ENCODE results near the gene RBBP4.
"Not testable (repeated sequence)": the region's sequence is repeated elsewhere in the genome, so short reads cannot be mapped to it uniquely, and the experiment has no call there.

The RBBP4 gene

GRCh38 chr1:32696041-32696440, 45.0 kb downstream of the RBBP4 start:
- no peaks in the 10 kb centered on the region for H4K20me1 ChIP-seq (ENCODE audit: insufficient read depth, low read length, poor library complexity, severe bottlenecking)
- H2AFZ ChIP-seq (ENCODE audit: low read length), result no peak overlapping the region
- H3K9ac ChIP-seq (ENCODE audit: low read depth, low read length, poor library complexity, severe bottlenecking), result no peak overlapping the region
- no peaks in the 10 kb centered on the region for H3K4me1 ChIP-seq (ENCODE audit: insufficient read depth, low read length, poor library complexity, severe bottlenecking)
- TF ChIP-seq, protein P1, sequence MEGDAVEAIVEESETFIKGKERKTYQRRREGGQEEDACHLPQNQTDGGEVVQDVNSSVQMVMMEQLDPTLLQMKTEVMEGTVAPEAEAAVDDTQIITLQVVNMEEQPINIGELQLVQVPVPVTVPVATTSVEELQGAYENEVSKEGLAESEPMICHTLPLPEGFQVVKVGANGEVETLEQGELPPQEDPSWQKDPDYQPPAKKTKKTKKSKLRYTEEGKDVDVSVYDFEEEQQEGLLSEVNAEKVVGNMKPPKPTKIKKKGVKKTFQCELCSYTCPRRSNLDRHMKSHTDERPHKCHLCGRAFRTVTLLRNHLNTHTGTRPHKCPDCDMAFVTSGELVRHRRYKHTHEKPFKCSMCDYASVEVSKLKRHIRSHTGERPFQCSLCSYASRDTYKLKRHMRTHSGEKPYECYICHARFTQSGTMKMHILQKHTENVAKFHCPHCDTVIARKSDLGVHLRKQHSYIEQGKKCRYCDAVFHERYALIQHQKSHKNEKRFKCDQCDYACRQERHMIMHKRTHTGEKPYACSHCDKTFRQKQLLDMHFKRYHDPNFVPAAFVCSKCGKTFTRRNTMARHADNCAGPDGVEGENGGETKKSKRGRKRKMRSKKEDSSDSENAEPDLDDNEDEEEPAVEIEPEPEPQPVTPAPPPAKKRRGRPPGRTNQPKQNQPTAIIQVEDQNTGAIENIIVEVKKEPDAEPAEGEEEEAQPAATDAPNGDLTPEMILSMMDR (conservative IDR thresholded peaks at IDR 0.05; ENCODE audit: low read length), result no peak
- TF ChIP-seq EZH2phosphoT487 (IDR thresholded peaks at IDR 0.05; ENCODE audit: borderline replicate concordance), result no peak
- H3K27me3 ChIP-seq (ENCODE audit: insufficient read depth, low read length, poor library complexity, severe bottlenecking), result no peaks in the 10 kb centered on the region
- no peaks in the 10 kb centered on the region for H3K36me3 ChIP-seq (ENCODE audit: insufficient read depth, low read length)
- H3K9me2 ChIP-seq (replicated peaks; ENCODE audit: low read depth, low read length), result no peaks in the 10 kb centered on the region
- H3K4me2 ChIP-seq (ENCODE audit: low read depth, low read length, poor library complexity, severe bottlenecking), result no peak overlapping the region
- no peaks in the 10 kb centered on the region for H3K9me3 ChIP-seq (ENCODE audit: insufficient read depth, low read depth, low read length)
- H3F3A ChIP-seq (ENCODE audit: low read depth), result no peaks in the 10 kb centered on the region
- H3K79me2 ChIP-seq (ENCODE audit: insufficient read depth, low read length), result no peaks in the 10 kb centered on the region
- no peak overlapping the region for H3K4me3 ChIP-seq (ENCODE audit: low read length, poor library complexity, severe bottlenecking)

DNA sequence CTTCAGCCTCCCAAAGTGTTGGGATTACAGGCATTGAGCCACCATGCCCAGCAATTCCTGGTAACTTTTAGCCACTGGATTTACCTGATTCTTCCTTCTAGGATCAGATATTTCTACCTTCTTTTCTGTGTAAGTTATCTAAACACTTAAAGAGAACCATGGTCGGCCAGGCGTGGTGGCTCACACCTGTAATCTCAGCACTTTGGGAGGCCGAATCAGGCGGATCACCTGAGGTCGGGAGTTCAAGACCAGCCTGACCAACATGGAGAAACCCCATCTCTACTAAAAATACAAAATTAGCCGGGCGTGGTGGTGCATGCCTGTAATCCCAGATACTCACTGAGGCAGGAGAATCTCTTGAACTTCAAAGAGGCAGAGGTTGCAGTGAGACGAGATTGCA, 46.0 kb downstream of the RBBP4 start:
- H3K4me3 ChIP-seq (ENCODE audit: low read length, poor library complexity, severe bottlenecking); H4K20me1 ChIP-seq (ENCODE audit: insufficient read depth, low read length, poor library complexity, severe bottlenecking); H2AFZ ChIP-seq (ENCODE audit: low read length); H3K27me3 ChIP-seq (ENCODE audit: insufficient read depth, low read length, poor library complexity, severe bottlenecking); H3K9me2 ChIP-seq (replicated peaks; ENCODE audit: low read depth, low read length); H3K4me1 ChIP-seq (ENCODE audit: insufficient read depth, low read length, poor library complexity, severe bottlenecking); H3K36me3 ChIP-seq (ENCODE audit: insufficient read depth, low read length); H3K4me2 ChIP-seq (ENCODE audit: low read depth, low read length, poor library complexity, severe bottlenecking); H3F3A ChIP-seq (ENCODE audit: low read depth); H3K9me3 ChIP-seq (ENCODE audit: insufficient read depth, low read depth, low read length); H3K9ac ChIP-seq (ENCODE audit: low read depth, low read length, poor library complexity, severe bottlenecking); H3K79me2 ChIP-seq (ENCODE audit: insufficient read depth, low read length): not testable (repeated sequence)

GRCh38 chr1:32701421-32701911, 50.5 kb downstream of the RBBP4 start:
- no peaks in the 10 kb centered on the region for H3K9me2 ChIP-seq (replicated peaks; ENCODE audit: low read depth, low read length)
- H4K20me1 ChIP-seq (ENCODE audit: insufficient read depth, low read length, poor library complexity, severe bottlenecking), result no peaks in the 10 kb centered on the region
- H3K27me3 ChIP-seq (ENCODE audit: insufficient read depth, low read length, poor library complexity, severe bottlenecking), result no peaks in the 10 kb centered on the region
- H3F3A ChIP-seq (ENCODE audit: low read depth), result no peaks in the 10 kb centered on the region
- H3K36me3 ChIP-seq (ENCODE audit: insufficient read depth, low read length), result no peaks in the 10 kb centered on the region
- H3K79me2 ChIP-seq (ENCODE audit: insufficient read depth, low read length), result no peaks in the 10 kb centered on the region
- no peak overlapping the region for H3K4me2 ChIP-seq (ENCODE audit: low read depth, low read length, poor library complexity, severe bottlenecking)
- TF ChIP-seq, protein P1 (conservative IDR thresholded peaks at IDR 0.05; ENCODE audit: low read length), result no peak
- no peak for TF ChIP-seq EZH2phosphoT487 (IDR thresholded peaks at IDR 0.05; ENCODE audit: borderline replicate concordance)
- H3K9me3 ChIP-seq (ENCODE audit: insufficient read depth, low read depth, low read length), result no peaks in the 10 kb centered on the region
- no peaks in the 10 kb centered on the region for H3K4me1 ChIP-seq (ENCODE audit: insufficient read depth, low read length, poor library complexity, severe bottlenecking)
- H2AFZ ChIP-seq (ENCODE audit: low read length), result no peak overlapping the region
- no peak overlapping the region for H3K9ac ChIP-seq (ENCODE audit: low read depth, low read length, poor library complexity, severe bottlenecking)
- no peak overlapping the region for H3K4me3 ChIP-seq (ENCODE audit: low read length, poor library complexity, severe bottlenecking)

GRCh38 chr1:32701951-32702598, 51.1 kb downstream of the RBBP4 start:
- no peaks in the 10 kb centered on the region for H4K20me1 ChIP-seq (ENCODE audit: insufficient read depth, low read length, poor library complexity, severe bottlenecking)
- H3K4me2 ChIP-seq (ENCODE audit: low read depth, low read length, poor library complexity, severe bottlenecking), result no peak overlapping the region
- no peaks in the 10 kb centered on the region for H3K4me1 ChIP-seq (ENCODE audit: insufficient read depth, low read length, poor library complexity, severe bottlenecking)
- H3K79me2 ChIP-seq (ENCODE audit: insufficient read depth, low read length), result no peaks in the 10 kb centered on the region
- H3F3A ChIP-seq (ENCODE audit: low read depth), result no peaks in the 10 kb centered on the region
- H3K9me3 ChIP-seq (ENCODE audit: insufficient read depth, low read depth, low read length), result no peaks in the 10 kb centered on the region
- no peak overlapping the region for H3K9ac ChIP-seq (ENCODE audit: low read depth, low read length, poor library complexity, severe bottlenecking)
- no peak overlapping the region for H2AFZ ChIP-seq (ENCODE audit: low read length)
- no peak overlapping the region for H3K4me3 ChIP-seq (ENCODE audit: low read length, poor library complexity, severe bottlenecking)
- TF ChIP-seq, protein P1 (conservative IDR thresholded peaks at IDR 0.05; ENCODE audit: low read length), result no peak
- no peak for TF ChIP-seq EZH2phosphoT487 (IDR thresholded peaks at IDR 0.05; ENCODE audit: borderline replicate concordance)
- H3K36me3 ChIP-seq (ENCODE audit: insufficient read depth, low read length), result no peaks in the 10 kb centered on the region
- no peaks in the 10 kb centered on the region for H3K27me3 ChIP-seq (ENCODE audit: insufficient read depth, low read length, poor library complexity, severe bottlenecking)
- H3K9me2 ChIP-seq (replicated peaks; ENCODE audit: low read depth, low read length), result no peaks in the 10 kb centered on the region

All from Loucy (cell line).